Peyer's patch (tissue), 4 donors: ENCODE data around the gene JAZF1.

Experiments
- CTCF ChIP-seq, 6 experiments: fragments of 450-650 bp in 4 of 6; fragments of 200-600 bp in 2 of 6; sonication (generic) in 1 of 6; IDR thresholded peaks; one replicate each; pipeline ENCODE4 v1.5.1; 2017 to 2019; ENCODE audit warnings: antibody characterized with exemption in 6 of 6, mild to moderate bottlenecking in 3 of 6, moderate library complexity in 1 of 6
- POLR2A ChIP-seq, 2 donors: fragments of 450-650 bp; IDR thresholded peaks; one replicate each; pipeline ENCODE4 v1.5.1; 2017; ENCODE audit warnings: antibody characterized with exemption in 2 of 2, mild to moderate bottlenecking in 2 of 2, moderate library complexity in 2 of 2

DNA sequence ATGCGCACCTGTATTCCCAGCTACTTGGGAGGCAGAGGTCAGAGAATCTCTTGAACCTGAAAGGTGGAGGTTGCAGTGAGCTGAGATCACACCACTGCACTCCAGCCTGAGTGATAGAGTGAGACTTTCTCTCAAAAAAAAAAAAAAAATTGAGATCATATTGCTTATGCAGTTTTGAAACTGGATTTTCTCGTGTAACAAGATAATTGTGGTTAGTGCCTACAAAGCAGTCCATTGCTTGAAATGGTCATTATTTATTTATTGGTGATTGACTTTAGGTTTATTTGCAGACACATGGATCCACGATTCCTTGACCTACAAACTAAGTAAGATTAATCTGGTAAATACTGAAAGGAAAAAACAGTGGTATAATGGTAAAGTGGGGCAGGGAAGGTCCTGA is 290.8 kb downstream of the JAZF1 start:
- no peak for TF ChIP-seq CTCF (IDR thresholded peaks at IDR 0.05)
- TF ChIP-seq POLR2A (IDR thresholded peaks at IDR 0.05) = no peak
